KG1 (cell line): Measurements from ENCODE around the gene DNM2.

Experiments
- DNase-seq: peaks from one replicate; lab custom pipeline; 2025; lab: John Stamatoyannopoulos, UW

Gene DNM2

GRCh38 chr19:10690341-10690781 lies 27.5 kb upstream of the DNM2 start:
- DNase-seq, result no peak

GRCh38 chr19:10691178-10691881 lies 26.5 kb upstream of the DNM2 start:
- DNase-seq, result no peak

- DNase-seq, result no peak
Measured at GRCh38 chr19:10691883-10692282, 26.0 kb upstream of the DNM2 start.

DNA sequence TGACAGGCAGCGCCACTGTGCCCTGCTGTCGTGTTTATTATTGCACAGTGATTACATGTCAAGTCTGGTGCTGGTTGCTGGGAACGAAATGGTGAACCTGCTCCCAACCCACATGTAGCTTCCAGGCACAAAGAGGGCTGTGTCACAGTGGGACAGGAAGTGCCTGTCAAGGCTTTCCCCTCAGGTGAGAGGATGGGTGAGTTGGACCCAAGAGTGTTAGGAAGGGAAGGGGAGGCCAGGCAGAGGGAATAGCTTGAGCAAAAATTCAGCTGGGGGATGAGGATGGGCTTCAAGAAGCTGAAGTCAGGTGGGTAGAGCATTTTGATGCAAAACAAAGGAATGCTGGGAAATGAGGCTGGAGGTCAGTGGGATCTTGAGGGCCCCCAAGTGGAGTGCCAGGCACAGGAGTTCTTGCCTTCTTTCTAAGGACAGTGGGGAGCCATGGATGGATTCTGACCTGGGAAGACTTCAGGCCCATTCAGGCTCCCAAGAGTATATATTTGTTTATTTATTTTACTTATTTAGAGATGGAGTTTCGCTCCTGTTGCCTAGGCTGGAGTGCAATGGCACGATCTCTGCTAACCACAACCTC lies 25.1 kb upstream of the DNM2 start:
- no peak for DNase-seq

DNA sequence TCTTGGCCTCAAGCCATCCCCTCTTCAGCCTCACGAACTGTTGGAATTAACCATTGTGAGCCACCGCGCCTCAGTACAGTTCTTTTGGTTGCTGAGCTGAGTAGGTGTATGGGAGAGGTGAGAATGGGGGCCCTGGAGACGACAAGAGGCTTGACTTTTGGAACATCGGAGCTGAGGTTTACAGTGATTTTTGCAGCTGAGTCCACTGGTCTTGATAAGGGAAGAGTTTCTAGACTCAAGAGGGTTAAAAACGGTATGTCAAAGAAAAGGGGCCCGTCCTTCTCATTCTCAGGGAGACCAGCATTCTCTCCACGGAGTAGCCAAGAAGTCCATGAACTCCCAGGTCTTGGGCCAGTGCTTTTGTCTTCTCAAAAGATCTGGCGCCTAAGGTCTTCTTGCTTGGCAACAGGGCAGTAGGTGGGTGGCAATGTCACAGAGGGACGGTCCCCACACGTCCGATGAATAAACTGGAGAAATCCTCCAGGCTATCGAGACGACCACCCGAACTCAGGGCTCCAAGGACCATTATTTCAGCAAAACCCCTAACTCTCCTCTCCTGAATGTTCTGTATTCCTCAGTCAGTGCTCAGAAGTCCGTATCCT lies 23.1 kb upstream of the DNM2 start:
- DNase-seq, result no peak

DNA sequence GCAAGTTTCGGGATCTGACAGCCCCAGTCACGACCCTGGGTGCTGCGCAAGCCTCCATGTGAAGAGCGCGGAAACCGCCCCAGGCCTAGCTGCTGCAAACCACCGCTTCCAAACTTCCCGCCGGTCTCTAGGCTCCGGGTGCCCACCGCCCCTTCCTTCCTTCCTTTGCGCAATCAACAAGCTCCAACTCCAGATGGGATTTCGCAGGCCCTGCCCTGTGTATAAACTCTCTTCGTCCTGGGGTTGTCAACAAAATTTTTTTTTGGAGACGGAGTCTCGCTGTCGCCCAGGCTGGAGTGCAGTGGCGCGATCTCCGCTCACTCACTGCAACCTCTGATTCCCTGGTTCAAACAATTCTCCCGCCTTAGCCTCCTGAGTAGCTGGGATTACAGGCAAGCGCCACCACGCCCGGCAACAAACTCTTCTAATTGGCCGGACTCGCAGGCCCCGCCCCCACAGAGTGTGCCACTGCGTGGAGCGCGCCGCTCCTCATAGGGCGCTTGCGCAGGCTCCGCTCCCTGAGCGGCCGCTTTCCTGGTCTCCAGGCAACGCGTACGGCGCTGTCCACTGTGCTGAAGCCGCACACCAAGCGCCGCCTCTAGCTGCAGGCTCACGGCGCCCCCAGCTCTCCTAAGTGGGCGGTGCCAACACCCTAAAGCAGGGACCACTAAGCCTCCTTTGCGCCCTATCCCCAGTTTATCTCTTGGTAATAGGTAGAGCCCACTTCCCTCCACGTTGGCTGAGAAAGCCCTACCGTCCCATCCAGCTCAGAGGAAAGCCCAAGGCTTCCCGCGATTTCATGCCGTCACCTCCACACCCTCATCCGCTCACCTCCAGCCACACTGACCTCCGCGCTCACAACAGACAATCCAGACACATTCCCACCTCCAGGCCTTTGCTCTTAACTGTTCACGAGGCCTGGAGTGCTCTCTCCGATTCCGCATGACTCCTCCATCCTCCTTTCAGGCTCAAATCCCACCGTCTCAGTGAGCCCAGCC lies 22.2 kb upstream of the DNM2 start:
- peak; percentile 87 for DNase-seq

- peak; percentile 50 for DNase-seq
Measured at GRCh38 chr19:10699650-10700335, 18.1 kb upstream of the DNM2 start.

GRCh38 chr19:10701955-10702525 lies 15.8 kb upstream of the DNM2 start:
- peak; percentile 14 for DNase-seq

- DNase-seq, result no peak
Measured at GRCh38 chr19:10706990-10707389, 10.9 kb upstream of the DNM2 start.

DNA sequence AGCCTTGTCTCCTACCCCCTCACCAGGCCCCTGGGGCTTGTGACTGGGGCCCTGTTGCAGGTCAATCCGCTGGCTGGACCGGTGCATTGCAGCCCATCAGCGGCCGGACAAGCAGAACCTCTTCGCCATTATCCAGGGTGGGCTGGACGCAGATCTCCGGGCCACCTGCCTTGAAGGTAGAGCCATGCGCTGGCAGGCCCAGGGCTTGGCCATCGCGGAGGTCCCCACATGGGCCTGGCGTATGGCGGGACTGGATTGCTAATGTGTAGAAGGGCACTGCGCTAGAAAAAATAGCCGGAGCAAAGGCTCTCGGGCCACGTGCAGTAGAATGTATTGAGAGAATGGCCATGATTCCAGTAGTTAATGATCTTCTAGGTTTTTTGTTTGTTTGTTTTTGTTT lies 10.4 kb upstream of the DNM2 start:
- no peak for DNase-seq

DNA sequence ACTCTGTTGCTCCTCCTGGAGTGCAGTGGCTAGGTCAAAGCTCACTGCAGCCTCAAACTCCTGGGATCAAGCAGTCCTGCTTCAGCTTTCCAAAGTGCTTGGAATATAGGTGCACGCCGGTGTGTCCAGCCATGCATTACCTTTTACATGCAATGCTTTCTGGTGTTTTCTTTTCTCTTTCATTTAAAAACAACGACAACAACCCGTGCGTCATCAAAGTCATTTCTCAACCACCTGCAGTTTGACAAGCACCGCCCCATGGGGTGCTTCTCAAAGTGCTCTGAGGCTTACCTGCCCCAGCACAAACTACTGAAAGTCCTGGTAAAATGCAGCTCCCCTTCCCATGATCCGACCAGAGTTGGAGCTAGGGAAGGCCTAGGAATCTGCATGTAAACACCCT lies 9.6 kb upstream of the DNM2 start:
- DNase-seq, result no peak

DNA sequence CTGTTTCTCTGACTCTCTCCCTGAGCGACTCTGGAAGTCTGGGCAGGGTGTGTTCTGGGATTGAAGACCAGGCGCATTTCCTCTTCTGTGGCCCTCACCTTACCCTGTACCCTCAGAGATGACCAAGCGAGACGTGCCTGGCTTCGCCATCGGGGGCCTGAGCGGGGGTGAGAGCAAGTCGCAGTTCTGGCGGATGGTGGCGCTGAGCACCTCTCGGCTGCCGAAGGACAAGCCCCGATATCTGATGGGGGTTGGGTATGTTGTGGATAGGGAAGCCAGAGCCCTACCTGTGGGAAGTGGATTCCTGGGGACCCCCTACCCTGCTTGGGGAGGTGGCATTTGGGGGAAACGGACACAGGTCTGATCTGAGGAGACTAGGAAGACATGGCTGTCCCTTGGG lies 5.8 kb upstream of the DNM2 start:
- DNase-seq, result no peak

DNA sequence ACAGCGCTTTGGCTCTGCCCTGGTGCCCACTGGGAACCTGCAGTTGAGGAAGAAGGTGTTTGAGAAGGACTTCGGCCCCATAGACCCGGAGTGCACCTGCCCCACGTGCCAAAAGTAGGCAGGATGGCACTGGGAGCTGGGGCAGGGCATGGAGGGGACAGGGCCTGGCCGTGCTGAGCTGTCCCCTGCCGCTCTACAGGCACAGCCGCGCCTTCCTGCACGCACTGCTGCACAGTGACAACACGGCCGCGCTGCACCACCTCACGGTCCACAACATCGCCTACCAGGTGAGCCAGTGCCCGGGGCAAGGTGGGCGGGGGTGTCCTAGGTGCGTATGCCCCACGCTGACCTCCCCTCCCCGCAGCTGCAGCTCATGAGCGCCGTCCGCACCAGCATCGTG lies 5.1 kb upstream of the DNM2 start:
- DNase-seq, result no peak

- DNase-seq, result no peak
Measured at GRCh38 chr19:10713317-10713716, 4.6 kb upstream of the DNM2 start.

DNA sequence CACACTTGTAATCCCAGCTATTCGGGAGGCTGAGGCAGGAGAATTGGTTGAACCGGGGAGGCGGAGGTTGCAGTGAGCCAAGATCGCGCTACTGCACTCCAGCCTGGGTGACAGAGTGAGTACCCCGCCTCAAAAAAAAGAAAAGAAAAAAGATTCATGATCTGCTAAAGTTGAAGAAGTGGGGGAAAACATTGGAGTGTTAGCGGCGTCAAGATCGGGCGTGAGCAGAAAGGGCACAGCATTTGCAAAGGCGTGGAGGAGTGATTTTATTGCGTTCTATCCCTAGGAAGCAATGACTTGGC lies 874 bp upstream of the DNM2 start:
- no peak for DNase-seq

DNA sequence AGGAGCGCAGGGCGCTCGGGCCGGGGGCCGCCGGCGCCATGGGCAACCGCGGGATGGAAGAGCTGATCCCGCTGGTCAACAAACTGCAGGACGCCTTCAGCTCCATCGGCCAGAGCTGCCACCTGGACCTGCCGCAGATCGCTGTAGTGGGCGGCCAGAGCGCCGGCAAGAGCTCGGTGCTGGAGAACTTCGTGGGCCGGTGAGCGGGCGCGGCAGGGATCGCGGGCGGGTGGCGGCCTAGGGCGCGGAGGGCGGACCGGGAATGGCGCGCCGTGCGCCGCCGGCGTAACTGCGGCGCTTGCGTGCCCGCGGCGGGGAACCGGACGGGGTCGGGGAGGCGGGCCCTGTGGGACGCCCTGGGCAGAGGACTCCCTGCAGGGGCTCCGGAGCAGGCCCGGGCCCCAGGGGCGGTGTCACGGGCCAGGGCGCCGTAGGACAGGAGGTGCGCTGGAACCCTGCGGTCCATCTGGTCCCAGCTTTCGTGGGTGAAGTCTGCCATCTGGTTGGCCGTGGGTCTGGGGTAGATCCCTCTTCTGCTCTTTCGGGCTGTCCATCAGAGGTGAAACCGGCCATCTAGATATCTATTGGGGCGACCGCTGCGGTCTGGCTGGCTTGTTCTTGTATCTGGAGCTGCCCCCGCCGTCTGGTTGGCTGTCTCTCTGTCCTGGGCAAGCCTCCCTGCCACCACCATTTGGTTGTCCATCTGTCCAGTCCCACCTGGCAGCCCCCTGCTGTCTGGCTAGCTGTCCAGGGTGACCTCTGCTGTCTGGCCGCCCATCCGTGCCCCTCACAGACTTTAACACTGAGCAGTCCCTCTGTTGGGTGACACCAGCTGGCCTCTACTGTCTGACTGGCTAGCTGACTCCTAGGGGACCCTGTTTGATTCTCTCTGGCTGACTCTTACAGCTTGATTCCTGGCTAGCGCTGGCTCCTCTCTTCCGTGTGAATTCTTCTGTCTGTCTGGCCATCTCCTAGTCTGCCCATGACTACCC lies 622 bp downstream of the DNM2 start:
- DNase-seq, result peak; percentile 37

DNA sequence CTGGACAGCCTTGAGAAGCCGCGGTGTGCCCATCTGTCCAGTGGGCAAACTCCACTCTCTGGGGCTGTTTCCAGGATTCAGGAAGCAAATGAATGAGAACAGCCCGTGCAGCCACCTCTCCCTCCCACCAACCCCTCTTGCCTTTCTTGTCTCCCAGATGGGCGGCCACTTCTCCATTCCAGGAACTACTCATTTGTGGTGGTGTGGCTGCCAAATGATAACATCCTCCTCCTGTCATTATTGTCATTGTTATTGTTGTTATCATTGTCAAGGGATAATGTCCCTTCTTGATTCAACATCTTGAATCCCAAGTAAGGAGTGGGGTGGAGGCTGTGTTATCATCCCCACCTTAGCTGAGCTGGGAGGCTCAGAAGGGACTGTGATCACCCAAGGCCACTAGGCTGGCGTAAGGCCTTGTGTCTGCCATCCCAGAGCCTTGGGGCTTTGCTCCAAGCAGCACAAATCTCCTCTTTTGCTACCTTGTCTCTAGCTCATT lies 1.6 kb downstream of the DNM2 start:
- DNase-seq, result no peak

DNA sequence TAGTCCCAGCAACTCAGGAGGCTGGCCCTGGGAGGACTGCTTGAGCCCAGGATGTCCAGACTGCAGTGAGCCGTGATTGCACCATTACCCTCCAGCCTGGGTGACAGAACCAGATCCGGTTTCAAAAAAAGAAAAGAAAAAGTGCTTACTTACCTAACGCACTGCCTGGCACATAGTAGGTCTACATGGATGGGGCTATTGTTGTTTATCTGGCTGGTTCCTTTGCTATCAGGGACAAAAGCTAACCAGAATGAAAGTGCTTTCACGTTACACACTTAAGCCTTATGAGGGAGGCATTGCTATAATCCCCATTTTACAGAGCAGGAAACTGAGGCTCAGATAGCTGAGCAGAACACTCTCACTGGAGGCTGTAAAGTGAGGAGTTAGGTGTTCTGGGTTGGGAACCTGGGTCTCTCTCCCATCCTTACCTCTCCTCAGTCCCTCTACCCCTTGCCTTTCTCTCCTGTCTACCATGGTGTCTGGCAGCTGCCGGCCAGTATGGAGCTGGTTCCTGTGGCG lies 2.8 kb downstream of the DNM2 start:
- DNase-seq, result no peak

DNA sequence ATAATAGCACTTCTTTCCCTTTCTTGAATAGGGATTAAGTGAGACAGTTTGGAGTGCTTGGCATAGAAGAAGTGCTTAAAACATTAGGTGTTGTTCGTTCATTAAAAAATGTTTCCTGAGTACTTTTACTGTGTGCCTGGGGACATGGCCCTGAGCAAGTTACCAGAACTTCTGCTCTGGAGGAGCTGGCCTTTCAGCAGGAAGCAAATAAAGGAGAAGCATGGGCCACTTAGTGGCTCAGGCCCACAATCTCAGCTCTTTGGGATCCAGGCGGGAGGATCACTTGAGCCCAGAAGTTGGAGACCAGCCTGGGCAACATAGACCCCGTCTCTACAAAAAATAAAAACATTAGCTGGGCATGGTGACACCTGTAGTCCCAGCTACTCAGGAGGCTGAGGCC lies 5.7 kb downstream of the DNM2 start:
- DNase-seq, result no peak

GRCh38 chr19:10724573-10725071 lies 6.7 kb downstream of the DNM2 start:
- no peak for DNase-seq
